ENCODE results near the gene CDK8. TPM values are rescaled to one million over a fixed set of nuclear protein-coding genes. Genes with fewer than 3 reads are reported as not detected.
"Not testable (repeated sequence)": the region's sequence is repeated elsewhere in the genome, so short reads cannot be mapped to it uniquely, and the experiment has no call there.

CDK8 gene
- total RNA-seq, 4 donors from 2014 or later, result 6.7 to 17.9 (median 15.4) TPM

- Histone ChIP-seq H3K36me3 (no peaks in the 10 kb centered on the region), H3K9me3 (no peaks in the 10 kb centered on the region), H3K4me3 (no peak overlapping the region), H3K4me1 (no peaks in the 10 kb centered on the region), H3K27me3 (no peaks in the 10 kb centered on the region), H3K27ac (no peak overlapping the region)
- TF ChIP-seq POLR2A (IDR thresholded peaks at IDR 0.05), result no peak
- no peak for TF ChIP-seq CTCF (IDR thresholded peaks at IDR 0.05)
- no peak for DNase-seq
- intact Hi-C loops (cut with DNase I; ENCODE audit: low total_unique reads), result no loop called here
Measured at GRCh38 chr13:26310003-26310402, 56.1 kb downstream of the CDK8 start.

- H3K27me3 ChIP-seq, result no peaks in the 10 kb centered on the region
- H3K9me3 ChIP-seq, result no peaks in the 10 kb centered on the region
- no peaks in the 10 kb centered on the region for H3K36me3 ChIP-seq
- H3K4me3 ChIP-seq, result no peak overlapping the region
- H3K4me1 ChIP-seq, result no peaks in the 10 kb centered on the region
- H3K27ac ChIP-seq, result no peak overlapping the region
- DNase-seq, result no peak
- intact Hi-C loops (cut with DNase I; ENCODE audit: low total_unique reads), result no loop called here
- TF ChIP-seq CTCF (IDR thresholded peaks at IDR 0.05), result no peak
- TF ChIP-seq POLR2A (IDR thresholded peaks at IDR 0.05), result no peak
Measured at GRCh38 chr13:26310470-26310869, 56.5 kb downstream of the CDK8 start.

DNA sequence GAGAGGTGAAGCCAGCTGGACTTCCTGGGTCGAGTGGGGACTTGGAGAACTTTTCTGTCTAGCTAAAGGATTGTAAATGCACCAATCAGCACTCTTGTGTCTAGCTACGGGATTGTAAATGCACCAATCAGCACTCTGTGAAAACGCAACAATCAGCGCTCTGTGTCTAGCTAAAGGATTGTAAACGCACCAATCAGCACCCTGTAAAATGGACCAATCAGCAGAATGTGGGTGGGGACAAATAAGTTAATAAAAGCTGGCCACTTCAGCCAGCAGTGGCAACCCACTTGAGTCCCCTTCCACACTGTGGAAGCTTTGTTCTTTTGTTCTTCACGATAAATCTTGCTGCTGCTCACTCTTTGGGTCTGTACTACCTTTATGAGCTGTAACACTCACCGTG, 58.1 kb downstream of the CDK8 start:
- H3K4me3 ChIP-seq; H3K4me1 ChIP-seq; H3K27ac ChIP-seq; H3K36me3 ChIP-seq; H3K27me3 ChIP-seq; intact Hi-C loops (cut with DNase I; ENCODE audit: low total_unique reads); H3K9me3 ChIP-seq; DNase-seq: not testable (repeated sequence)

DNA sequence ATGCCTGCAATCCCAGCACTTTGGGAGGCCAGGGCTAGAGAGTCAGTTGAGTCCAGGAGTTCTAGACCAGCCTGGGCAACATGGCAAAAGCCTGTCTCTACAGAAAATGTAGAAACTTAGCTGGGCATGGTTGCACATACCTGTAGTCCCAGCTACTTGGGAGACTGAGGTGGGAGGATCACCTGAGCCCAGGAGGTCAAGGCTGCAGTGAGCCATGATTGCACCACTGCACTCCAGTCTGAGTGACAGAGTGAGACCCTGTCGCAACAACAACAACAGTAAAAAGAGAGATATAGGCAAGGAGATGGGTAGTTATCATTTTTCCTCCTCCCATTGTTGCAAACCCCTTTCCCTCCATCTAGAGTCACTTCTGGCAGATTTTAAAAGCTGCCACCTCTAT, 62.2 kb downstream of the CDK8 start:
- intact Hi-C loops (cut with DNase I; ENCODE audit: low total_unique reads), result not testable (repeated sequence)

GRCh38 chr13:26320766-26321165, 66.8 kb downstream of the CDK8 start:
- H3K27ac ChIP-seq, result no peak overlapping the region
- no peak overlapping the region for H3K4me3 ChIP-seq
- H3K9me3 ChIP-seq, result no peaks in the 10 kb centered on the region
- DNase-seq, result no peak
- H3K4me1 ChIP-seq, result no peaks in the 10 kb centered on the region
- intact Hi-C loops (cut with DNase I; ENCODE audit: low total_unique reads), result no loop called here
- TF ChIP-seq POLR2A (IDR thresholded peaks at IDR 0.05), result no peak
- no peak for TF ChIP-seq CTCF (IDR thresholded peaks at IDR 0.05)
- H3K27me3 ChIP-seq, result no peaks in the 10 kb centered on the region
- H3K36me3 ChIP-seq, result no peaks in the 10 kb centered on the region

More for the DNA sequence above, 62.2 kb downstream of the CDK8 start:
- not testable (repeated sequence) for H3K9me3 ChIP-seq, H3K36me3 ChIP-seq, DNase-seq, H3K4me3 ChIP-seq, H3K27ac ChIP-seq, H3K27me3 ChIP-seq, H3K4me1 ChIP-seq

GRCh38 chr13:26323127-26323526, 69.2 kb downstream of the CDK8 start:
- Histone ChIP-seq H3K27ac (no peak overlapping the region), H3K27me3 (no peaks in the 10 kb centered on the region), H3K9me3 (no peaks in the 10 kb centered on the region), H3K36me3 (no peaks in the 10 kb centered on the region), H3K4me1 (no peaks in the 10 kb centered on the region), H3K4me3 (no peak overlapping the region)
- DNase-seq, result no peak
- TF ChIP-seq CTCF (IDR thresholded peaks at IDR 0.05), result no peak
- TF ChIP-seq POLR2A (IDR thresholded peaks at IDR 0.05), result no peak
- intact Hi-C loops (cut with DNase I; ENCODE audit: low total_unique reads), result no loop called here
